Measurements from ENCODE around the gene COMP. TPM values are rescaled to one million over a fixed set of nuclear protein-coding genes. Genes with fewer than 3 reads are reported as not detected.

Gene COMP
- total RNA-seq, 5 donors from 2014 or later (not counting 1 experiment from before 2014, with no cell fraction given), result not detected

GRCh38 chr19:18741124-18742121 is 49.7 kb downstream of the COMP start:
- CTCF ChIA-PET, result no interaction called here
- Mint-ChIP-seq H3K27me3 (no peaks in the 10 kb centered on the region), H3K4me3 (no peak overlapping the region), H3K4me1 (peaks cover 0 to 4% (median 4%) of the 10 kb centered on the region in 3 donors), H3K27ac (no peak overlapping the region), H3K36me3 (no peaks in the 10 kb centered on the region), H3K9me3 (no peaks in the 10 kb centered on the region)
- H3K36me3 ChIP-seq (ENCODE audit: control insufficient read depth in 2 of 2, extremely low read depth in 1 of 2, insufficient read depth in 1 of 2, low read length in 1 of 2), result peaks cover 4% of the 10 kb centered on the region in 2 donors
- no peaks in the 10 kb centered on the region for H3K27me3 ChIP-seq (replicated peaks in 1 of 2; ENCODE audit: control insufficient read depth in 2 of 2, extremely low read depth in 1 of 2, insufficient read depth in 2 of 2, low read length in 1 of 2)
- no peaks in the 10 kb centered on the region for H3K9me3 ChIP-seq
- no peak overlapping the region for H3K4me3 ChIP-seq (ENCODE audit: control insufficient read depth in 1 of 2, extremely low read depth in 1 of 2, low read length in 1 of 2)
- POLR2A ChIA-PET, result no interaction called here
- no peaks in the 10 kb centered on the region for H3K4me1 ChIP-seq (ENCODE audit: control insufficient read depth in 1 of 2, extremely low read depth in 1 of 2, insufficient read depth in 2 of 2, low read length in 2 of 2)
- ATAC-seq (replicated peaks in 1 of 4), result no peak
- WGBS (ENCODE audit: insufficient coverage), result 88% methylated on average over 22 of the region's 27 CpGs
- DNase-seq, result no peak
- no peak overlapping the region for H3K27ac ChIP-seq (ENCODE audit: low read length)

GRCh38 chr19:18738961-18739690 is 52.0 kb downstream of the COMP start:
- H3K36me3 Mint-ChIP-seq, result no peaks in the 10 kb centered on the region
- H3K9me3 Mint-ChIP-seq, result no peaks in the 10 kb centered on the region
- ChIA-PET CTCF (interaction anchor here (0.5 to 0.7 kb wide), 2 partner anchors 236 to 373 kb away, joined by 5 to 8 read pairs; no protein-coding TSS in a partner anchor), POLR2A (no interaction called here)
- no peak overlapping the region for H3K4me3 Mint-ChIP-seq
- 96% methylated on average over 13 of the region's 20 CpGs for WGBS (ENCODE audit: insufficient coverage)
- H3K4me1 Mint-ChIP-seq, result peaks cover 0 to 4% (median 4%) of the 10 kb centered on the region in 3 donors
- Histone ChIP-seq H3K36me3 (ENCODE audit: control insufficient read depth in 2 of 2, extremely low read depth in 1 of 2, insufficient read depth in 1 of 2, low read length in 1 of 2) (peaks cover 0 to 2% of the 10 kb centered on the region in 2 donors), H3K9me3 (no peaks in the 10 kb centered on the region), H3K4me1 (ENCODE audit: control insufficient read depth in 1 of 2, extremely low read depth in 1 of 2, insufficient read depth in 2 of 2, low read length in 2 of 2) (no peaks in the 10 kb centered on the region), H3K27me3 (replicated peaks in 1 of 2; ENCODE audit: control insufficient read depth in 2 of 2, extremely low read depth in 1 of 2, insufficient read depth in 2 of 2, low read length in 1 of 2) (no peaks in the 10 kb centered on the region), H3K27ac (ENCODE audit: low read length) (no peak overlapping the region), H3K4me3 (ENCODE audit: control insufficient read depth in 1 of 2, extremely low read depth in 1 of 2, low read length in 1 of 2) (no peak overlapping the region)
- no peaks in the 10 kb centered on the region for H3K27me3 Mint-ChIP-seq
- DNase-seq (no peak), ATAC-seq (replicated peaks in 1 of 4) (no peak)
- no peak overlapping the region for H3K27ac Mint-ChIP-seq

GRCh38 chr19:18737954-18738351 is 53.2 kb downstream of the COMP start:
- peaks cover 0 to 5% (median 4%) of the 10 kb centered on the region in 3 donors for H3K4me1 Mint-ChIP-seq
- no peak overlapping the region for H3K4me3 ChIP-seq (ENCODE audit: control insufficient read depth in 1 of 2, extremely low read depth in 1 of 2, low read length in 1 of 2)
- H3K36me3 ChIP-seq (ENCODE audit: control insufficient read depth in 2 of 2, extremely low read depth in 1 of 2, insufficient read depth in 1 of 2, low read length in 1 of 2), result no peaks in the 10 kb centered on the region
- no peak for DNase-seq
- no peaks in the 10 kb centered on the region for H3K9me3 ChIP-seq
- H3K9me3 Mint-ChIP-seq, result no peaks in the 10 kb centered on the region
- H3K4me1 ChIP-seq (ENCODE audit: control insufficient read depth in 1 of 2, extremely low read depth in 1 of 2, insufficient read depth in 2 of 2, low read length in 2 of 2), result no peaks in the 10 kb centered on the region
- no peaks in the 10 kb centered on the region for H3K27me3 Mint-ChIP-seq
- ATAC-seq (replicated peaks in 1 of 4), result no peak
- CTCF ChIA-PET, result interaction anchor here in 1 of 2 donors (0.7 kb wide), 1 partner anchor 372 kb away, joined by 5 read pairs; no protein-coding TSS in a partner anchor
- no peak overlapping the region for H3K27ac Mint-ChIP-seq
- H3K27me3 ChIP-seq (replicated peaks in 1 of 2; ENCODE audit: control insufficient read depth in 2 of 2, extremely low read depth in 1 of 2, insufficient read depth in 2 of 2, low read length in 1 of 2), result no peaks in the 10 kb centered on the region
- POLR2A ChIA-PET, result no interaction called here
- H3K27ac ChIP-seq (ENCODE audit: low read length), result no peak overlapping the region
- no CpG with 5 or more reads among the region's 1 CpG for WGBS (ENCODE audit: insufficient coverage)
- H3K36me3 Mint-ChIP-seq, result no peaks in the 10 kb centered on the region
- H3K4me3 Mint-ChIP-seq, result no peak overlapping the region

- DNase-seq, result no peak
- CTCF ChIA-PET, result no interaction called here
- WGBS (ENCODE audit: insufficient coverage), result 40% methylated on average over 1 of the region's 10 CpGs
- Histone ChIP-seq H3K4me3 (ENCODE audit: control insufficient read depth in 1 of 2, extremely low read depth in 1 of 2, low read length in 1 of 2) (no peak overlapping the region), H3K27me3 (replicated peaks in 1 of 2; ENCODE audit: control insufficient read depth in 2 of 2, extremely low read depth in 1 of 2, insufficient read depth in 2 of 2, low read length in 1 of 2) (no peaks in the 10 kb centered on the region), H3K9me3 (no peaks in the 10 kb centered on the region), H3K27ac (ENCODE audit: low read length) (no peak overlapping the region), H3K36me3 (ENCODE audit: control insufficient read depth in 2 of 2, extremely low read depth in 1 of 2, insufficient read depth in 1 of 2, low read length in 1 of 2) (no peaks in the 10 kb centered on the region), H3K4me1 (ENCODE audit: control insufficient read depth in 1 of 2, extremely low read depth in 1 of 2, insufficient read depth in 2 of 2, low read length in 2 of 2) (no peaks in the 10 kb centered on the region)
- Mint-ChIP-seq H3K27ac (no peak overlapping the region), H3K27me3 (no peaks in the 10 kb centered on the region), H3K9me3 (no peaks in the 10 kb centered on the region), H3K4me3 (no peak overlapping the region), H3K4me1 (peaks cover 0 to 5% (median 4%) of the 10 kb centered on the region in 3 donors), H3K36me3 (no peaks in the 10 kb centered on the region)
- no peak for ATAC-seq (replicated peaks in 1 of 4)
- POLR2A ChIA-PET, result no interaction called here
Measured at GRCh38 chr19:18737337-18737953, 53.7 kb downstream of the COMP start.

GRCh38 chr19:18736415-18737336 is 54.4 kb downstream of the COMP start:
- Mint-ChIP-seq H3K27ac (no peak overlapping the region), H3K36me3 (no peaks in the 10 kb centered on the region), H3K27me3 (no peaks in the 10 kb centered on the region), H3K4me3 (no peak overlapping the region), H3K4me1 (peaks cover 0 to 5% (median 4%) of the 10 kb centered on the region in 3 donors), H3K9me3 (no peaks in the 10 kb centered on the region)
- no peaks in the 10 kb centered on the region for H3K27me3 ChIP-seq (replicated peaks in 1 of 2; ENCODE audit: control insufficient read depth in 2 of 2, extremely low read depth in 1 of 2, insufficient read depth in 2 of 2, low read length in 1 of 2)
- no peaks in the 10 kb centered on the region for H3K36me3 ChIP-seq (ENCODE audit: control insufficient read depth in 2 of 2, extremely low read depth in 1 of 2, insufficient read depth in 1 of 2, low read length in 1 of 2)
- WGBS (ENCODE audit: insufficient coverage), result 94% methylated on average over 21 of the region's 27 CpGs
- no peak overlapping the region for H3K27ac ChIP-seq (ENCODE audit: low read length)
- H3K4me3 ChIP-seq (ENCODE audit: control insufficient read depth in 1 of 2, extremely low read depth in 1 of 2, low read length in 1 of 2), result no peak overlapping the region
- ATAC-seq (replicated peaks in 1 of 4), result no peak
- no peaks in the 10 kb centered on the region for H3K4me1 ChIP-seq (ENCODE audit: control insufficient read depth in 1 of 2, extremely low read depth in 1 of 2, insufficient read depth in 2 of 2, low read length in 2 of 2)
- ChIA-PET POLR2A (no interaction called here), CTCF (no interaction called here)
- H3K9me3 ChIP-seq, result no peaks in the 10 kb centered on the region
- DNase-seq, result no peak

All from T-cell (primary cell).